OCI-LY1 (cell line): Measurements from ENCODE around the gene TFF3.

Experiments
- EZH2 ChIP-seq: fragments of 200-600 bp; sonication (generic), shearing (Covaris generic); IDR thresholded peaks from 2 replicates; pipeline ENCODE4 v1.8.0; 2017; ENCODE audit warnings: borderline replicate concordance, mixed run types, mild to moderate bottlenecking, antibody characterized with exemption, low read length, moderate library complexity, mixed read lengths
- TF ChIP-seq, protein P1 (sequence below): fragments of 200-600 bp; sonication (generic), shearing (Covaris generic); IDR thresholded peaks from 2 replicates; pipeline ENCODE4 v1.5.1; 2017; ENCODE audit warnings: mild to moderate bottlenecking, antibody characterized with exemption, low read length, moderate library complexity, mixed read lengths

DNA sequence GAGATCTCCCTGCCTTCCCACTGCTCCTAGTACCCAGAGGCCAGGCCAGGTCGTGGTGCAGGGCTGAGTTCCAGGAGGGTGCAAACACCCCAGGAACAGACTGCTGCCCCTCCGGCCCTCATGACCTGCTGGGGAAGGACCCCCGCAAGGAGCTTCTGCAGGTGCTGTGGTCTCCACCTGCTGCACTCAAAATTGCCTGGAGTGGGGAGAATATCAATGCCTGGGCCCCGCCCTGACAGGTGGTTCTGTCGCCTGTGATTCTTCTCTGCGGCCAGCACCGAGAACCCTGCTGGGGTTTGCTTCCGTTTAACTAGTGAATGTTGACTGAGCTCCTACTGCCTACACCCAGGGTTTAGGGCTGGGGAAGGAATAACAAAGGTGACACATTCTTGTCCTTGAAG is 2.1 kb upstream of the TFF3 start:
- TF ChIP-seq, protein P1, sequence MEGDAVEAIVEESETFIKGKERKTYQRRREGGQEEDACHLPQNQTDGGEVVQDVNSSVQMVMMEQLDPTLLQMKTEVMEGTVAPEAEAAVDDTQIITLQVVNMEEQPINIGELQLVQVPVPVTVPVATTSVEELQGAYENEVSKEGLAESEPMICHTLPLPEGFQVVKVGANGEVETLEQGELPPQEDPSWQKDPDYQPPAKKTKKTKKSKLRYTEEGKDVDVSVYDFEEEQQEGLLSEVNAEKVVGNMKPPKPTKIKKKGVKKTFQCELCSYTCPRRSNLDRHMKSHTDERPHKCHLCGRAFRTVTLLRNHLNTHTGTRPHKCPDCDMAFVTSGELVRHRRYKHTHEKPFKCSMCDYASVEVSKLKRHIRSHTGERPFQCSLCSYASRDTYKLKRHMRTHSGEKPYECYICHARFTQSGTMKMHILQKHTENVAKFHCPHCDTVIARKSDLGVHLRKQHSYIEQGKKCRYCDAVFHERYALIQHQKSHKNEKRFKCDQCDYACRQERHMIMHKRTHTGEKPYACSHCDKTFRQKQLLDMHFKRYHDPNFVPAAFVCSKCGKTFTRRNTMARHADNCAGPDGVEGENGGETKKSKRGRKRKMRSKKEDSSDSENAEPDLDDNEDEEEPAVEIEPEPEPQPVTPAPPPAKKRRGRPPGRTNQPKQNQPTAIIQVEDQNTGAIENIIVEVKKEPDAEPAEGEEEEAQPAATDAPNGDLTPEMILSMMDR = no peak
- no peak for TF ChIP-seq EZH2
